Stimulated activated CD4-positive, alpha-beta T cell treated with anti-CD3 and anti-CD28 coated beads, TNF-alpha, amount 100 ng/mL, for 1 hour (primary cell): ENCODE results near the gene UNC5CL.
"Not testable (repeated sequence)": the region's sequence is repeated elsewhere in the genome, so short reads cannot be mapped to it uniquely, and the experiment has no call there.

Experiments used
- DNase-seq, 3 donors: peaks; one replicate each; pipeline ENCODE4 v3.0.0-alpha.2; 2020; ENCODE audit warnings: low read depth in 3 of 3, low spot score in 1 of 3

UNC5CL gene

DNA sequence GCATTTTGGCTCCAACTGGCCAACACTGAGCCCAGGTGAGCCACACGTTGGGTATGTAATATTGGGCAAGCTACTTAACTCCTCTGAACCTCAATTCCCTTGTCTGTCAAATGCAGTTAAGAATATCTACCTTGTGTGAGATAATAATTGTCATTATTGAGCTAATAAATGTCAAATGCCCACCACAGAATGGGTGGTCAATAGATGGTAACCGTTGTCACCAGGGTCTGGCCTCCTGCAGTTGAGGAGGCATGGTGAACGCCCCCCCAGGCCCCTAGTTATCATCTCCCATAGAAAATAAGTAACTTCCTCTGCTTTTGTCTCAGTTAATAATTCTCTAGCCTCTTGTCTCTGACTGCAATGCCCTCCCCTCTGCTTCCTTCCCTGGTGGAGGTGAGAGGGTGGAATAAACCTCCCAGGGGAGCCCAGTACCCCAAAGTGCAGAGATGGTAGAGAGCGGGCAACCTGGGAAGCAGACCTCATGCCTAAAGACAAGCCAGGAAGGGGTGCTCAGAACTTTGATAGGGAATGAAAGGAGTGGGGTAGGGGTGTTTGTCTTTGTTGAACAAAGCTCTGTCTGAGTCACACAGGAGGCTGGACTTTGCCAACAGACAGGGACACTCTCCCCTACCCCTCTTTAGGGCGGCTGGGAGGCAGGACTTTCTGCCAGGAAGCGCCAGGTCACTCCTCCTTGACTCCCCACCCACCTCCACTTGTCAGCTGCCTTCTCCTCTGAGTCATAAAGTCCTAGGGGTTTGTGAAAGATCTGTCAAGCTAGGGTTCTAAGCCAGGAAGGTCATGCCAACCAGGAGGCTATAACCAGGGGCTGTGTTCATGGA lies 1.3 kb upstream of the UNC5CL start:
- DNase-seq = no peak

DNA sequence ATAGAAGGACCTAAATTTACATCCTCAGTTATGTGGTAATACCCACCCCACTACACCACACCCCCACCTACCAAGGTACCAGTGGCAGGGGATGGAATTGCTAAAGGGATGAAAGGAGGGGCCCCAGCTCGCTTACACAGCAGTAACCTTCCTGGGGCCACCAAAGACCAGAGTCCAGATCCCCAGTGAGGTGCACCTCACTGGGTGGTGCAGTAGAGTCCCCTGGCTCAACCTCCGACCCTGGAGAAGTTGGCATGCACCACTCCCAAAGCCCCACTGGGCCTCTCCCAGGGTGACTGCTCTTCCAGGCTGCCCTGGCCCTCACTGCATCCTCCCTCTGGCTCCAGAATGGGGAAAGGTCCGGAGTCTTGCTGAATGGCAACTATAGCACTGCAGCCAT lies 816 bp downstream of the UNC5CL start:
- no peak for DNase-seq

DNA sequence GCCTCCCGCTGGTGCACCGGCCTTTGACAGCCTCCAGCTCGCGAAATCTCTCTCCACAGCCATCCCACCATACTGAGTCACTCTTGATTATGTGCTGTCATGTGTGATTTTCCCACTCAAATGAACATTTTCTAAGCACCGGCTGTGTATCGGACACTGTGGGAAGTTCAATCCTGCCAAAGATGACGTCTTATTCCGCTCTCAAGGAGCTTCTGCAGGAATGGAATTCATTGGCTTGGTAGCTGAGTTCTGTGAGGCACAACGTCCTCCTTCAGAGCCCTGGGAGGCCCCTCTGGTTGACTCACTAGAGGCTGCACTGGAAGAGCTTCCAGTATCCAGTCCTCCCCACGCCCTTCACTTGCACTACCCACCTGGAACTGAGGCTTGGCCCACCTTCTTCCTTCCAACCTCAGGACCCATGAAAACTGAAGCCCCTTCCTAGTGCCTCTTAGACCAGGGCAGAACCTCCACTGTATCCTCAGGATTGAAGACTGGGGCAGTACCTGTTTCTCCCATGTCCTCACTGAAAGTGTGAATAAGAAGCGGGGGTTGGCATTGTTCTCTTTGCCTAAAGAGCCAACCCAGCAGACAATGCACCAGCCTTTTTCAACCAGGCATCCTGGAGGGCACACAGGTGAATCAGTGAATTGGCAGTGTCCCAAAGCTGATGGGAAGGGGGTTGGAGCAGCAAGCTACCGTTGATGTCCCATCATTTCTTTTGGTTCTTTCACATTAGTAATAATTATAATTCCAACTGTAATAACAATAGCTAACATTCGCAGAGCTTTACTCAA lies 1.7 kb downstream of the UNC5CL start:
- DNase-seq = no peak

DNA sequence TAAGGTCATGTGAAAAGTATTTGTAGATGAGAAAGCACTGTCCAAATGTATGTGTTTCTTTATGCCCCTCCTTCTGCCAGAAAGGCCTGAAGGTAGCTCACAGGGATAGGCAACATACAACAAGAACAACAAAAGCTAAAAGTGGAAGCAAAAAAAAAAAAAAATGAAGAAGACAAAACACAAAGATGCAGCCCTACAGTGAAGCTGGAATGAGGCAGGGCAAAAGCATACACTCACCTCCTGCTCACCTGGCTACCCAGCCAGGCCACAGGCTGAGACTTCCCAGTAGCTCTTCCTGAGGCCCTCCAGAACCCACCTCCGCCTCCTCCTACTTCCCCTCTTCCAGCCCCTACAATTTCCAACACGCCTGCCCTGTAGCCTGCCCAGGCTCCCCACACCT lies 2.4 kb downstream of the UNC5CL start:
- no peak for DNase-seq

DNA sequence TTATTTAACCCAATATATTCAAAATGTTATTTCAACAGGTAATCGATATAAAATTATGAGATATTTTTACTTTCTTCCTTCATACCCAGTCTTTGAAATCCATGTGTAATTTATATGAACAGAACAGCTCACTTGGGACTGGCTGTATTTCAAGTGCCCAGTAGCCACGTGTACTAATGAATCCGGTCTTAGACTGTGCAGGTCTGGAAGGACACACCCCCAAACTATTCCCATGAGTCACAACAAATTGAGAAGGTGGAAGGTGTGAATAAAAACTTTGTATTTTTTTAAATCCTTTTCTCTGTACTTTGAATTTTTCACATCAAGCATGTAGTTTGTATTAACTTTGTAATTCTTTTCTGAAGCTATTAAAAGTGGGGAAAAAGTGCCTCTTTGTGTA lies 2.8 kb downstream of the UNC5CL start:
- no peak for DNase-seq

DNA sequence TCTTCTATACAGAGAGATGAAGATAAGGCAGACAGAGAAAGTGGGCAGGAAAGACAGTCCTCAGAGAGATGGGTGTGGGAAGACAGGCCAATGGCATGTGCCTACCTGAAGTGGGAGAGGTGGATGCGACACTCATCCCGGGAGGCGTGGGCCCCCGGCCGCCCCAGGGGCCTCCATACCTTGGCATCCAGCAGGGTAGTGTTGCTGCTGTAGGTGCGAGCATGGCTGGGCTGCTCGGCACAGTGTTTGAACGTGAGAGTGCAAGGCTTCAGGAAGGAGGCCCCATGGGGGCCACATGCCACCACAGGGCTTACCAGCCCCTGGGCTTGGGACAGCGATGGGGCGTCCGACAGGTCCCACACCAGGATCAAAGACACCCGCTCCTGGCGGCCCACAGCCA lies 5.2 kb downstream of the UNC5CL start:
- no peak for DNase-seq

DNA sequence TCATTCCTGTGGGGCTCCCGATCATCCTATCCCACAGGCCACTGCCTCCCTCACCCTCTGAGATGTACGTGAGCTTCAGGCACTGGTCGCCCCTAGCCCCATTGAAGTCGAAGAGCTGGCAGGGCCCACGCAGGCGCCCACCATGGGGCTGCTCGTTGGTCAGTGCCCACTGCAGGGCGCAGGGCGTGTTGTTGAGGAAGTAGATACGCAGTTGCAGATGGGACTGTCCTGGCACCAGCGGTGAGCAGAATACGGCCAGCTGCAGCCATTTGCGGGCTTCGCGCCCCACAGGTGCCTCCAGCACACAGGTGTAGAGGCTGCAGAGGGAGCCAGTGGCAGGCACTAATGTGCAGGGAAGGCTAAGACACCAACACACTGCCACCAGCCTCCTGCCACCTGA lies 6.2 kb downstream of the UNC5CL start:
- no peak for DNase-seq

DNA sequence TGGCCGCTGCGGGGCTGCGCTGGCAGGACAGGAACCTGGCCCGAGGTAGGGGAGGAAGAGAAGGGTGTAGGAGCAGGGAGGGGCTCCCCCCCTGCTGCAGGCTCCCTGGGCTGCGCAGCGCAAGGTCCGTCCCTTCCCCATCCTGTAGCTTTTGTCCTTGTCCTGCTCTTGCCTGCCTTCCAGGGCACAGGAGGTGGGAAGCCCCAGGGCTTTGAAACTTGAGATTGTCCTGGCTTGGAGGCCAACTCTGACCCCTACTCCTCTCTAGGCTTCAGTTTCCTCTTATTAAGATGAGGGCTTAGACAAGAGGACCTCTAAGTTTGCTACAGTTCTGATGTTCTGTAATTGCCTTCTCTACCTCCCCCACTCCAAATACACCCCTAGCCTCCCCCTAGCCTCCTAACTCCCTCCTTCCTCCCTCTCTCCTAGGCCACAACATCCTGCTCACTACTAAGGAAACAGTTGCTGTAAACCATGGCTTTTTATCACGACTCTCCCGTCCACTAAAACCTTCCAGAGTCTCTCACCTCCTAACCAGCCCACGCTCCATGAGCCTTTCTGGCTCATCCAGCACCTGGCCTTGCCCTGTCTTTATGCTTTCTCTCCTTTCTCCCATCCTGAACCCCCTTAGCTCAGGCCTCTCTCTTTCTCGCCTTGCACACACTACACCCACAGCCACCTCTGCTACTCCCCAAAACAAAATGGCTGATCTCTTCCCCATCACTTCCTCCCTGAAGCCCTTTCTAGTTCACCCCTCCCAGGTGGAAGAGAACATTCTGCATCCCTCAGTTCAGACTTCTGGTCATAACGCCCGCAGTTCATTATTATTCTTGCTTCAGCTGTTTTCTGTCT lies 10.2 kb downstream of the UNC5CL start:
- DNase-seq = no peak

DNA sequence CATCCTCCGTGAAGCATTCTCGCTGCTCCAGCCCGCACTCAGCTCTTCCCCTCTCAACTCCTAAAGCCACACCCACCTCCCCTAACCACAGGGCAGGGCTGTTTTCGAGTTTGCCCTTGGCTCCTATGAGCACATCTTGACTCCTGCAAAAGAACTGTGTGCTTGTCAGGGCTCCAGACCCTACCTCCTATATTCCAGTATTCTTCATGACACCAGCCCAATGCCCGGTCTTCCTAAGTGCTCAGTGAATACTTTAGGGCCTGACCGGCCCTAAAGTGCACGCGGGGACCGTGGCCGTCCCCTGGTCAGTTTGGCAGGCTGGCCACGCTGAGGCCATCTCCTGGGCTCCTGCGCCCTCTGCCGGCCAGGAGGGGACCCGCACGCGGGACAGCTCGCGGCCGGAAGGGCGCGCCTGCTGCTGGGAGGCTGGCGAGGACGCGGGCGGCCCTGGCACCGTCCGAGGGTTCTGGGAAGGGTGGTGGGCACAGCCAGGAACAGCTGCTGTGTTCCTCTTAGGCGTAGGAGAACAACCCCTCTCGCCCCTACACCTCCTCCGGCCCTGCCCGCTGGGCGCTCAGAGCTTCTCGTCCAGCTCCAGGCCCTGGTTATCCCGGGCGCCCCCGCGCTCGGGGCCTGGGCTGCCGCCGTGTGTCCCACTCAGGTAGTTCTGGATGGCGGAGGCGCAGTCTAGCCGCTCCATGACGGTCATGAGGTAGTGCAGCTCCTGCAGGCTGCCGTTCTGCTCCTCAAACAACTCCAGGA lies 11.0 kb downstream of the UNC5CL start:
- peak; percentile 31 to 68 (median 48) for DNase-seq

DNA sequence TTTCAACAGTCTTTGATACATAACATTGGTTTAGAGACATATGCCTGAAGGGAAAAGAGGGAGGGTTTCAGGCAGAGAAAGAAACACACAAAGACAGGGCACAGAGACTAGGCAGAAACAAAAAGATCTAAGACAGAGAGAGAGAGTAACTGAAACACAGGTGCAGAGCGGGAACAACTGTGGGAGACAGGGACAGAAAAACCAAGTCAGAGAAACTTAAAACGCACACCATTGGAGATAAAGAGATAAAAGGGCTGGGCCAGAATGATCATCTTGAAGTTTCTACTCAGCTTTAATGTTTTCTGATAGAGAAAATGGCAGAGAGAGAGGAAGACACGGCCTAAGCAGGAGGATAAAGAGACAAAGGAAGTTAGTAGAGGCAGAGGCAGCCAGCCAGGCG lies 11.8 kb downstream of the UNC5CL start:
- no peak for DNase-seq

DNA sequence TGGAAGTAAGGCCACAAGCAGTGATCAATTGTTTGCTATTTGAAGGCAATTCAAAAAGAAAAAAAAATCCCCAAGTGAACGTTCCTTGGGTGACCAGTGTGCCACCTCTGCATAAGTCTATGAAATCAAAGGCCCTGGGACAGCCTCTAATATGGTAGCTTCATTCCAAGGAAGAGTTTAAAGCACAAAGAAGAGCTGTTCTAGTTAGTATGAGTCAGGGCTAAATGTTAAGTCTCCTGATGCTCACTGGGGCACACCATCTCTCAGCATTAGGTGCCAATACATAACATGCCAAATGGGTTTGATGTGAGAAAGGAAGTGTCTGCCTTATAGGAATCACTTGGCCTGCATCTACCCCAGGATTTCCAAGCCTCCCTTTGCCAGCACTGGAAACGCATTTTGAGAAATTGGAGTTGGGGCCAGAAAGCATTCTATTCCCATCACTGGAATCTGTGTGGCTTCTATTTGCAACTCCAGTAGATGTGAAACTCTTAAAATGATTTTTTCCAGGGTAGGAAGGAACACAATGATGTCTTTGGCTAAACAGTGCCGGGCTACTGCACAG lies 13.0 kb downstream of the UNC5CL start:
- DNase-seq = no peak

DNA sequence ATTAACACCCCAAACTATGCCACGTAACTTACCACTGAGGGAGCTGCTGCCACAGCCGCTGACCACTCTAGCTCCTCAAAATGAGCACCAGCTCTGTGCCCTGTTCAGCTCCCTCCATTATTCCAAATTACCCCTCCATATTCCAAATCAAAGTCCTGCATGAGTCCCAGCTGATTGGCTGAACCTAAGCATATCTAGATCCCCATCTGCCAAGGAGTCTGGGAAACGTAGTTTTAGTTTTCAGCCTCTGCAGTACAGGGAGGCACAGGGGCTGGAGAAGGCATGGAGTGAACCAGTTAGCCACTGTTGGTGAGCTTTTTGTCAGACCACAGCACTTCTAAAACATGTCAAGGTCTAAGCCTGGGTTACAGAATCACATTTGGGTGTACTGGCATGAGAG lies 15.9 kb downstream of the UNC5CL start:
- no peak for DNase-seq

DNA sequence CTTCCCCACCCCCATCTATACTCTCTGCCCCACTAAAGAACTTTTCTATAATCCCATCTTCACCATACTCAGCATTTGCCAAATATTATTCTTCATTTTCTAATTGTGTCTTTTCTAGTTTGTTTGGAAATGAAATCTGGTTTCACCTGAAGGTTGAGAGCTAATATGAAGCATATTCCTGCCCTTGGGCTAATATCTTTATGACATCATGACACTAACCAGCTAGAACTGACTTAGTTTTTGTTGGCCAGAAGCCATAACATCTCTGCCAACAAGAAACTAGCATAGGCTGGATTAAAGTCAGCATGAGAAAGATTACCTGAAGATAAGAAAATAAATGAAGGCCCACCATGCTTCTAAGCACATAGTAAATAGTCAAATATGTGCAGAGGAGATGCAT lies 16.7 kb downstream of the UNC5CL start:
- no peak for DNase-seq

DNA sequence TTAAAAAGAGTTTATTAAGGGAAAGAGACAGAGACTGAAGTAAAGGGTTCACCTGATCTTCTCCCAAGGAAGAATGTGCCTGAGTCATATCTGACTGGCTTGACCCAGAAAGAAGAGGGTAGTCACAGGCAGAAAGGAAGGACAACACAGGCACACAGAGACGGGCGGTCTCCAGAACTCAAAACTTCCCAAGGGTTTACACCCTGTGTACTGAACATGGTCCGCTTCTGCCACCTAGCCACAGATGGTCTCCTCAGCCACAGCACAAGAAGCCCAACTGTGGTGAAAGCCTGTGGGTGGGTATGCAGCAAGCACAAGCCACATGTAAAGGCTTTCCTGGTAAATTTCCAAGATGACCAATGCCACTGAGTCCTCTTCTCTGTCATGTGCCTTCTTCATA lies 17.2 kb downstream of the UNC5CL start:
- DNase-seq = no peak

DNA sequence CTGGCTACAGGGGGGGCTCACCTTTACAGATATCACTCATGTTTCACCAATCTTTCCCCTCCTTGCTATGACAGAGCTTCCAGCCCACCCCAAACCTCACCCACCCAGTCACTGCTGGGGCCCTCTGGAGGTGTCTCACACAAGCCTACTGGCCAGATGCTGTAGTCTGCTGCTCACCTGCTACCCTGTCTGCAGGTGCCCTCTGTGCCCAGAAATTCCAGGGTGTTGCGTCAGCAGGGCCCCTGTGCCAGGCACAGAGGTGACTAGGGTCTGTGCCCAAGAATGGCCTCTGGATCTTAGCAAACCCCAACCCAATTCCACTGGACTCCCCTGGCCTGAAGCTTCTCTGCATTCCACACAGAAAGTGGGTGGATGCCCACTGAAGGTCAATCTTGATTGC lies 21.4 kb downstream of the UNC5CL start:
- DNase-seq = no peak

DNA sequence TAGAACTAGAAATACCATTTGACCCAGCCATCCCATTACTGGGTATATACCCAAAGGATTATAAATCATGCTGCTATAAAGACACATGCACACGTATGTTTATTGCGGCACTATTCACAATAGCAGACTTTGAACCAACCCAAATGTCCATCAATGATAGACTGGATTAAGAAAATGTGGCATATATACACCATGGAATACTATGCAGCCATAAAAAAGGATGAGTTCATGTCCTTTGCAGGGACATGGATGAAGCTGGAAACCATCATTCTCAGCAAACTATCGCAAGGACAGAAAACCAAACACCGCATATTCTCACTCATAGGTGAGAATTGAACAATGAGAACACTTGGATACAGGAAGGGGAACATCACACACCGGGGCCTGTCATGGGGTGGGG lies 23.2 kb downstream of the UNC5CL start:
- DNase-seq = not testable (repeated sequence)

DNA sequence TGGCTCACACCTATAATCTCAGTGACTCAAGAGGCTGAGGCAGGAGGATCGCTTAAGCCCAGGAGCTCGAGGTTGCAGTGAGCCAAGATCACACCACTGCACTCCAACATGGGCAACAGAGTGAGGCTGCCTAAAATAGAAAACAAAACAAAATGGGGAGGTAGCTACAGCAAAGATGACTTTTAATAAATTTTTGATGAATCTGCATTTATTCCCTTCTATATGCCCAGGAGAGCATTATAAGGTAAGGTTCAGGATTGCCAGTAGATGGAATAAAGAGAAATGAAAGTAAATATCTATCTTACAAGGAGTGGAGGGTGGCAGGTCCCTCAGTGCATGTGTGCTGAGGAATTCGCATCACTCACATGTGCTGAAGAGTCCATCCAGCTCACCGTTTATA lies 24.2 kb downstream of the UNC5CL start:
- no peak for DNase-seq

DNA sequence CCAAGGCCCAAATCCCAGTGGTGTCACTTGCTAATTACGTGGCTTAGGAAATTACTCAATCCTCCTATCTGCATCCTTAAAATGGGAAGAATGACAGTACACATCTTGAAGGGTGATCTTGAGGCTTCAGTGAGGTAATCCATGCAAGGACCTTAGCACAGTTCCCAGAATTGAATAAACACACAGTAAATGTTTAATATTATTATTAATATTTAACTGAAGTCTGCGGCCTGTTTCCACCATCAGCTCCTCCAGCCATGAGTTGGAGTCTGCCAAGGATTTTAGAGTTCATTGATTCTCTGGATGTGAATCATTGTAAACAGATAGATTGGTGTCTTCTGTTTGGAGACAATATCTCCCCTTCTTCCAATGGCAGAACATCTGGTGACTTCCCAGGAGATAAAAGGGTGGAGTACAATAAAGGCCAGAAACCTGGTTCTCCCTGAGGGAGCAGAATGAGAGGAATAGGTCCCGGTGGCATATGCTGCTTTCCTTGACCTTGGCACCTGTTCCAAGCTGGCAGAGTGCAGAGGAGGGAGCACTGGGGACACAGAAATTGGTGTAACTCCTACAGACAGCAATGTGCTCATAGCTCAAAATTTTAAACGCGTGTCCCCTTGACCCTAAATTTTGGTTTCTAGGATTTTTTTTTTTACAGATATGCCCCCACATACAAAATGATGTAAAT lies 25.4 kb downstream of the UNC5CL start:
- no peak for DNase-seq

DNA sequence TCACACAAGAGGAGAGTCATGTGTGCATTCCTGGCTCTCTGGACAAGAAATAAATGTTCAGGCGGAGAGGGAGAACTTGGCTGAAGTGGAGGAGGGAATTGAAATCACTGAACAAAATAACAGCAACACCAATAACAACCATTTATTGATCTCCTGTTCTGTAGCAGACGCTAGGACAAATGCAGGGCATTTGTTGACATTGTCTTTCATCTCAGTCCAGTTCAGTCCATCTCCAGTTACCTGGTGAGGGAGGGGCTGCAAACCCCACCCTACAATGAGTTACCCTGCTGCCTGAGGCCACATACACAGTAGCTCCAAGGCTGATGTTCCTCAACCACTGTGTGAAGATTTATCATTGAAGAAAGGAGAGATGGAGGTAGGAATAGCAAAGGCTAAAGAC lies 27.3 kb downstream of the UNC5CL start:
- DNase-seq = no peak

DNA sequence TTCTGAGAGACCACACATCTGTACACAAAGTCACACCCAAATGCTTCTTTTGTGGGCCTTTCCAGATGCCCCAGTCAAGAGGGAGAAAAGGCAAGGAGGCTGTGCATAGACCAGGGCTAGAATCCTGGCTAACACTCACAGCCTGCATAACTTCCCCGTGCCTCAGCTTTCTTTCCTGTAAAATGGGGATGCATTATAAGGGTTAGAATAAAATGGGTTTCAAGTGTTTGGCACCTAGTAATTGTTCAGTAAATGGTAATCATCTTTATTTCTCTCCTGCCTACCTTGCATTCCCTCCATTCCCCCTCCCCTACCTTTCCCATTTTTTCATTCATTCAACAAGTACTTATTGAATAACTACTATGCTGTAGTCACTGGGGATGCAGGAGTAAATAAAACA lies 29.4 kb downstream of the UNC5CL start:
- no peak for DNase-seq
